Midbrain (tissue), 1 donor: ENCODE measurements around the gene ZBTB26.

Experiments
- DNase-seq: peaks from one replicate; lab custom pipeline; 2025; lab: John Stamatoyannopoulos, UW

ZBTB26 gene

GRCh38 chr9:122931226-122932121 lies at the start of gene ZBTB26:
ZBTB26 (minus strand) TSS chr9:122931512; CDS start chr9:122919934, 11,578 bp downstream.
- DNase-seq = peak; percentile 95

- no peak for DNase-seq
Observed at GRCh38 chr9:122978601-122979000, 47.3 kb upstream of the ZBTB26 start.

GRCh38 chr9:122975196-122975595 lies 43.9 kb upstream of the ZBTB26 start:
- no peak for DNase-seq

GRCh38 chr9:122961139-122961538 lies 29.8 kb upstream of the ZBTB26 start:
- no peak for DNase-seq

- no peak for DNase-seq
Observed at GRCh38 chr9:122955961-122956360, 24.6 kb upstream of the ZBTB26 start.

GRCh38 chr9:122954253-122954691 lies 23.0 kb upstream of the ZBTB26 start:
- no peak for DNase-seq

GRCh38 chr9:122951056-122951455 lies 19.7 kb upstream of the ZBTB26 start:
- no peak for DNase-seq

- no peak for DNase-seq
Observed at GRCh38 chr9:122950263-122950662, 19.0 kb upstream of the ZBTB26 start.

GRCh38 chr9:122949696-122950095 lies 18.4 kb upstream of the ZBTB26 start:
- peak; percentile 4 for DNase-seq

- DNase-seq = no peak
Observed at GRCh38 chr9:122948313-122948712, 17.0 kb upstream of the ZBTB26 start.

GRCh38 chr9:122946461-122947005 lies 15.2 kb upstream of the ZBTB26 start:
- no peak for DNase-seq

- no peak for DNase-seq
Observed at GRCh38 chr9:122944960-122945888, 13.9 kb upstream of the ZBTB26 start.

GRCh38 chr9:122941582-122942234 lies 10.4 kb upstream of the ZBTB26 start:
- DNase-seq = no peak

GRCh38 chr9:122940749-122941581 lies 9.7 kb upstream of the ZBTB26 start, which contains the start of gene RABGAP1:
RABGAP1 (plus strand) TSS chr9:122941020; CDS start chr9:122957060, 16,040 bp downstream.
- peak; percentile 99 for DNase-seq

GRCh38 chr9:122940454-122940748 lies 9.1 kb upstream of the ZBTB26 start:
- DNase-seq = no peak

- no peak for DNase-seq
Observed at GRCh38 chr9:122939601-122940000, 8.3 kb upstream of the ZBTB26 start.

- no peak for DNase-seq
Observed at GRCh38 chr9:122936883-122937282, 5.6 kb upstream of the ZBTB26 start.

GRCh38 chr9:122936464-122936863 lies 5.2 kb upstream of the ZBTB26 start:
- no peak for DNase-seq

- DNase-seq = peak; percentile 30
Observed at GRCh38 chr9:122930541-122931225, 629 bp downstream of the ZBTB26 start.

GRCh38 chr9:122929796-122930354 lies 1.4 kb downstream of the ZBTB26 start:
- no peak for DNase-seq
